ENCODE results near the gene BCAS3.
A peak's percentile ranks its signal among the peaks of the same experiment; 100 is the strongest.

BCAS3 gene

DNA sequence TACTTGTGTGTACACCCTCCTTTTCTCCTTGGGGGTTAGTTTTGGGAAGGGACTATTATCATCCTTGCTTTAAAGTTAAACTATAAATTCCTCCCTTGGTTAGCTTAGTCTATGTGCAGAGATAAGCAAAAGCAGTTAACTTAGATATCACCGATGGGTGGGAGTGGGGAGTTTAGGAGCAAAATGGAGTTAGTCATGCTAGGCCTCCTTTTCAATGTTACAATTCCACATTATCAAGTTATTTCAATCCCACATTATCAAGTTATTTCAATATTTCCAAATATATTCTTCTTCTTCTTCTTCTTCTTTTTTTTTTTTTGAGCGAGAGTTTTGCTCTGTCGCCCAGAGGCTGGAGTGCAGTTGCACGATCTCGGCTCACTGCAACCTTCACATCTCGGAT is 1.7 kb upstream of the BCAS3 start:
- no peak for DNase-seq (ENCODE audit: low read depth)

DNA sequence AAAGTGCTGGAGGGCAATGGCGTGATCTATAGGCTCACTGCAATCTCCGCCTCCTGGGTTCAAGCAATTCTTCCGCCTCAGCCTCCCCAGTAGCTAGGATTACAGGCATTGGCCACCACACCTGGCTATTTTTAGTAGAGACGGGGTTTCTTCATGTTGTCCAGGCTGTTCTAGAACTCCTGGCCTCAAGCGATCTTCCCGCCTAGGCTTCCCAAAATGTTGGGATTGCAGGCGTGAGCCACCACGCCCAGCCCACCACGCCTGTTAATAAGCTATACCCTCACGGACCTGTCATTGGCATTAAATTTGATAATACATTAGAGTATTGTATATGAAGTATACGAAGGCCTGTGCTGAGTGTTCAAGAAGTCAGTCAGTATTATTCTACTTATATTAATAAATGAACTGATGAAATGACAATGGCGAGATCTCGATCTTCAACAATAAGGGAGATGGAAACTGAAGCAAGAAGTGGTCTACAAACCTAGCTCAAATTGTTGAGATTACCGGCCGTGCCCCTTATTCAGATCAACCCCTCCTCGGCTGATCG is 818 bp upstream of the BCAS3 start:
- no peak for DNase-seq (ENCODE audit: low read depth)

DNA sequence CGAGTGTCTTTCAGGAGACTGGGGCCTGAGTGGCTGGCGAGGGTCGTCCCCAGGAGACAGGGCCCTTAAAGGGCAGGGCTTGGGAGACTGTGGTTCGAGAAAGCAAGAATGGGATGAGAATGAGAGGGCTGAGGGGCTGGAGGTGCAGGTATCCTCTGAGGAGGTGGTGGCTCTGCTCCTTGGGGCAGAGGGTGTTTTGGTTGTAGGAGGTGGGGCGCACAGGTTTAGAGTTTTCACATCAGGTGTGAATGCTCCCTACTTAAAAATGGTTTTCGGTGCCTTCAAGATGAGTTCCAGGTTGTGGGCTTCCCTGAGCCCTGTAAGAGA is 430 bp downstream of the BCAS3 start:
- no peak for DNase-seq (ENCODE audit: low read depth)

DNA sequence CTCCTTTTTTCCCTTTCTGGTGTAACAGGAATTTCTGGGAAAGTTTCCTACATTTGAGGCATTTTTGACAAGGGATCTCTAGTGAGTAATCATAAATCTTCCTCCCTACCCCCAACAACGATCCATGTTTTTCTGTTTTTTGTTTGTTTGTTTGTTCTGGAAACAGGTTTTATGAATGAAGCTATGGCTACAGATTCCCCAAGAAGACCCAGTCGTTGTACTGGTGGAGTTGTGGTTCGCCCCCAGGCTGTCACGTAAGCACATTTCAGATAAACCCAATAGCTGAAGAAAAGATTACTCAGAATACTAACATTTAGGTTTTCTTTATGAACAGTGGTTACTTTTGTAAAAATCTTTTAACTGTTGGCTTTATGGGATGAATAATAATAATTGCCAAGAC is 1.6 kb downstream of the BCAS3 start:
- DNase-seq (ENCODE audit: low read depth), result no peak

DNA sequence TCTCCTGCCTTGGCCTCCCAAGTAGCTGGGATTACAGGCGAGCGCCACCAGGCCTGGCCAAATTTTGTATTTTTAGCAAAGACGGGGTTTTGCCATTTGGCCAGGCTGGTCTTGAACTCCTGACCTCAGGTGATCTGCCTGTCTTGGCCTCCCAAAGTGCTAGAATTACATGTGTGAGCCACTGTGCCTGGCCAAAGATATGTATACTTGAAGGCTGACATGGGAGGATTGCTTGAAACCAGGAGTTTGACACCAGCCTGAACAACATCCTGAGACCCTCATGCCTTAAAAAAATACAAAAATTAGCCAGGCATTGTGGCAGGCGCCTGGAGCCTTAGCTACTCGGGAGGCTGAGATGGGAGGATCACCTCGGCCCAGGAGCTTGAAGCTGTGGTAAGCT is 3.1 kb downstream of the BCAS3 start:
- DNase-seq (ENCODE audit: low read depth), result no peak

DNA sequence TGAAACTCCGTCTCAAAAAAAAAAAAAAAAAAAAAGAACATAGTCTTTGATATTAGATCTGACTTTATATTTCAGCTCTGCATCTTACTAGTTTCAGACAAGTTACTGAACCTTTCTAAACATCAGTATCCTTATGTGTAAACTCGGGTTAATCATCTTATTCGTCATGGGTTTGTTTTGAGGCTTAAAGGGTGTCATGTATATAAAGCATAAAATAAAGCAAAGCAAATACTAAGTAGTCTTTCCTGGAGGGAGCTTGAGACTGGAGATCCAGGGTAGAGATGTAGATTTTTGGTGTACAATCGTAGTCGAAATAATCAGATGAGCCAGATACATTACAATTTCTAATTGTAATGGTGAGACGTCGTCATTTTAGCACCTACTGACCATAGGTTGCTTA is 7.8 kb downstream of the BCAS3 start:
- DNase-seq (ENCODE audit: low read depth), result no peak

DNA sequence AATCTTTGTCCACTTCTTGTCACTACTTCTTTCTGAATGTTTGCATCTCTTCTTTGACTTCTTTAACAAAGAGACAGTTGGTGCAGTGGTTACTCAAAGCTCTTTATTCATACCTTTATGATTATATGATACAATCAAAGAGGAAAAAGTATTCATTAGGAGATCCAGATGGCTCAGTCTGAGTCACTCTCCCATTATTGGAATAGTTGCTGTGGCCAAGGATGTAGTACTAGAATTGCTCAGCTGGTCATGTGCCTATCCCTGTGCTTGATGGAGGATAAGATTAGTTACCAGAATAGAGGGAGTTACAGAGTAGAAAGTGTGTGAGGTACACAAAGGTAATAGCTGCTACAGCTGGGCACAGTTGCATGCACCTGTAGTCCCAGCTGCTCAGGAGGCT is 18.3 kb downstream of the BCAS3 start:
- no peak for DNase-seq (ENCODE audit: low read depth)

DNA sequence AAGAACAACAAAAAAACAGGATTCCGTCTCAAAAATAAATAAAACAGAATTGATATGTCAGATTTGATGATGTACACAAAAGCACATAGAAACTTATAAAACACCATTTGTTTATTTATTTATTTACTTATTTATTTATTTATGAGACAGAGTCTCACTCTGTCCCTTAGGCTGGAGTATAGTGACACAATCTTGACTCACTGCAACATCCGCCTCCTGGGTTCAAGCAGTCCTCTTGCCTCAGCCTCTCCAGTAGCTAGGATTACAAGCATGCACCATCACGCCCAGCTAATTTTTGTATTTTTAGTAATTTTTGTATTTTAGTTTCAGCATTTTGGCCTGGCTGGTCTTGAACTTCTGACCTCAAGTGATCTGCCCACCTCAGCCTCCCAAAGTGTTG is 21.4 kb downstream of the BCAS3 start:
- no peak for DNase-seq (ENCODE audit: low read depth)

DNA sequence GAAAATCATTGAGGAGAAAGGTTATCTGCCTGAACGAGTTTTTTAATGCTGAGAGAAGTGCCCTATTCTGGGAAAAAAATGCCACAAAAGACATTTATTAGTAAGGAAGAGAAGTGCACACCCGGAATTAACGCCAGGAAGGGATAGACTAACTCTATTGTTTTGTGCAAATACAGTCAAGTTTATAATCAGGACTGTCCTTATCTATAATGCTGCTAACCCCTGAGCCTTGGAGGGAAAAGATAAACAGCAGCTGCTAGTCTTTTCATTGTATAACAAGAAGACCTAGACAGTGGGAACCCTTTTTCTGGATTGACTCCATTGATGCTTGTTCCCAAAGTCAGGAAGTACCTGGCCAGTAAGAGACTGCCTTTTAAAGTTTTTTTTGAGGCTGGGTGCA is 26.5 kb downstream of the BCAS3 start:
- no peak for DNase-seq (ENCODE audit: low read depth)

DNA sequence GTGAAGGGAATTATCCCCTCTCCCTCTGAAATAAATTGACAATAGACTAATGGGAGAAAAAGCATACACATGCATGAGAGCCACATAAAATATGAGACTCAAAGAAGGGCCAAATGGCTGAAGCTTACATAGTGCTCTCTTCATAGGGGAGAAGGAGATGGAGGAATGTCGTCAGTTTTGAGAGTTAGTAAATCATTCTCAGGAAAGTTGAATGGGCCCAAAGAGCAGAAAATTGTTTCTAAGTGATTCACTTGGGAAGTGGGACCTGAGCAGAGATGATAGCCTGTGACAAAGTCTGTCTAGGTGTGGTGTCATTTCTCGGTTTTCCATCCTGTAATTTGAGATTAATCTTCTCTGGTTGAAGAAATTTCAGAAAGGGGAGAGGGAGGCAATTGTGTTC is 35.0 kb downstream of the BCAS3 start:
- DNase-seq (ENCODE audit: low read depth), result no peak

DNA sequence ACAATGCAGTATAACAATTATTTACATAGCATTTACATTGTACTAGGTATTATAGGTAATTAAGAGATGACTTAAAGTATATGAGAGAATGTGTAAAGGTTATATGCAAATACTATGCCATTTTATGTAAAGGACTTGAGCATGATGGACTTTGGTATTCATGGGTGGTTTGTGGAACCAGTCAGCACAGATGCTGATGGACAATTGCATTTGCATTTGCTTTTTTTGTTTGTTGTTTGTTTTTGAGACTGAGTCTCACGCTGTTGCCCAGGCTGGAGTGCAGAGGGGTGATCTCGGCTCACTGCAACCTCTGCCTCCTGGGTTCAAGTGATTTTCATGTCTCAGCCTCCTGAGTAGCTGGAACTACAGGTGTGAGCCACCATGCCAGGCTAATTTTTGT is 36.0 kb downstream of the BCAS3 start:
- no peak for DNase-seq (ENCODE audit: low read depth)

DNA sequence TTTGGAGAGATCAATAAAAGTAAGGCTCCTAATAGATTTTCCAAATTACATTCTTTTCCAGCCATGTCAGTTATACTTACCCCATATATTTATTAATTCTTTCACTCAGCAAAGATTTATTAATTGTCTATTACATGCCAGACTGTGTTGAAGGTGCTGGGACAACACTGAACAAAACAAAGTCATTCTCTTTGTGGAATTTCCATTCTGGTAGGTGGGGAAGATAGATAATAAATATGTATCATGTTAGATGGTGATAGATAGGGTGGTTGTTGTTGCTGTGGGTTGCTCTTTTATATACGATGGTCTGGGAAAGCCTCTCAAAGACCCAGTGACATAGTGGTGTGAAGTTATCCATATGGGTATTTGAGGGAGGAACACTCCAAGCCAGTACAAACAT is 39.1 kb downstream of the BCAS3 start:
- DNase-seq (ENCODE audit: low read depth), result no peak

DNA sequence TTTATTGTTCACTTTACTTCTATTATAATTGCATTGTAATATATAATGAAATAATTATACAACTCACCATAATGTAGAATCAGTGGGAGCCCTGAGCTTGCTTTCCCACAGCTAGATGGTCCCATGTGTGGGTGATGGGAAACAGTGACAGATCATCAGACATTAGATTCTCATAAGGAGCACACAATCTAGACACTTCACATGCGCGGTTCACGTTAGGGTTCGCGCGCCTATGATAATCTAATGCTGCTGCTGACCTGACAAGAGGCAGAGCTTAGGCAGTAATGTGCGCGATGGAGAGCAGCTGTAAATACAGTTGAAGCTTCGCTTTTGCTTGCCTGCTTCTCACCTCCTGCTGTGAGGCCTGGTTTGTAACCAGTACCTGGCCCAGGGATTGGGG is 40.2 kb downstream of the BCAS3 start:
- no peak for DNase-seq (ENCODE audit: low read depth)

DNA sequence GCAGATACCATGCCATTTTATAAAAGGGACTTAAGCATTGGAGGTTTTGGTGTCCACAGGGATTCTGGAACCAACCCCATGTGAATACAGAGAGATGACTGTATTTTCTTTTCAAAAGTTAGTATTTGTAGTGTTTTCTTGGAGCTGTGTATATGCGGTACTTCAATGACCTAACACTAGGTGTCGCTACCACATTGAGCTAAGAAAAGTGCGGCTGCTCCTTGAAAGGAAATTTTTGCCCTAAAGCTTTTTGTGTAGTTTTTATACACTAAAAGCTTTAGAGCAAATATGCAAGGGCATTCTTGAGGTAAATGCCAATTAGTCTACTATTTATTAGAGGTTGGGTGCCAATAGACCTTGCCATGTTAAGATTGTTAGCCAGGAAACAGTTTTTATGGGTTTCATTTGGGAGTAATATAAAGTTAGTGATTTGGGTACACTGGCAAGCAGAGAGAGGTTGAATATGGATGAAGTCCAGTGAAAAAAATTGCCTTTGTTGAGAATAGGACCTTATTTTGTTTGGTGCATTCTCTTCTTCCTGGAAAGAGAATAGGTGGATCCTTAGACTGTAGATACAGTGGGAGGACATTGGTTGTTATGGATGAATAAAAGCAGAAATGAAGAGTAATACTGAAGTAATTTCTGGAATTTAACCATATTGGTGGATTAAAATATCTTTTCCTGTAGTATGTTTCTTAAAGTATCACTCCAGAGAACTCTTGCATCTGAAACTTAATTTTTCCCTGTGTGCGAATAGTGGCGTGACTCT is 43.3 kb downstream of the BCAS3 start:
- DNase-seq (ENCODE audit: low read depth), result peak; percentile 15

DNA sequence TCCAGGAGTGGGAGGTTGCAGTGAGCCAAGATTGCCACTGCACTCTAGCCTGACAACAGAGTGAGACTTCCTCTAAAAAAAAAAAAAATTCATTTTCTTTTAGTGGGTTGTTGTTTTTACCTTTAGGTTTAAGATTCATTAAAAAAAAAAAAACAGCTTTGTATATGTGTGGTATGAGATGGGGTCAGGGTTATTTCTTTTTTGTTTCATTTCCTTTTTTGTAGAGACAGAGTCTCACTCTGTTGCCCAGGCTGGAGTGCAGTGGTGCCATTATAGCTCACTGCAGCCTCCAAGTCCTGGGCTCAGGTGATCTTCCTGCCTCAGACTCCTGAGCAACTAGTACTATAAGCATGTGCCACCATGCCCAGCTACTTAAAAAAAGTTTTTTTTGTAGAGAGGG is 47.0 kb downstream of the BCAS3 start:
- no peak for DNase-seq (ENCODE audit: low read depth)

DNA sequence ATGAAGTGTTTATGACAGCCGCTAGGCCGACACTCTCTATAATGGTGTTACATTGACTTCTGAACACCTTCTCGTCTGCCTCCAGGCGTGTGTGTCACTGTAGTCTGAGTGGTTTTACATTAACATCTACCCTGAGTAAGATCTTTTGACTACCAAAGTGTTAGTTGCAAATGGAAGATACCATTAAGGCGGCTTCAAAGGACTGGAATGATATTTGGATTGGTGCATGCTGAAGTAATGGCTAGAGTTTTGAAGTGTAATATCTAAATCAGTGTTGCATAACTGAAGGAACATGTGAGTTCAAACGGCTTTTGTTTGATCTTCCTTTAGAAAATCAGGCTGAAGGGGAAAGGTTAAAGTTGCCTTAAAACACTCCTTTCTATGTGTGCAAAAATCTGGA is 52.2 kb downstream of the BCAS3 start:
- DNase-seq (ENCODE audit: low read depth), result no peak

DNA sequence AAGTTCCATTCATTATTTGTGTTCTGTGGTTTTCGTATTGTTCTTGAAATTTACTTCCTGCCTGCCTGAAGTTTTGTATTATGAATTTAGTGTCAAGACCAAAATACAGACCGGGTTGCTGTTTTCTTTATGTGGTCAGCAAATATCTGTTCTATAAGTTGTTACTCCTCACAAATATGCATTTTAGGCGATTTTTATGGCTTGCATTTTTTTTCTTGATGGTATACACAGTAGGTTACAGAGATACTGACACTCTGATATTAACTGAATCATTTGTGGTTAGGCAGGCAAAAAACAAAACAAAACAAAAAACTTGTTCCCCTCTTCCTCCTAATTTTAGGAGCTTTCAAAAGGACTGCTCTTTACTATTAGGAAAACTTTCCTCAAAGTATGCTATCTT is 52.6 kb downstream of the BCAS3 start:
- no peak for DNase-seq (ENCODE audit: low read depth)

DNA sequence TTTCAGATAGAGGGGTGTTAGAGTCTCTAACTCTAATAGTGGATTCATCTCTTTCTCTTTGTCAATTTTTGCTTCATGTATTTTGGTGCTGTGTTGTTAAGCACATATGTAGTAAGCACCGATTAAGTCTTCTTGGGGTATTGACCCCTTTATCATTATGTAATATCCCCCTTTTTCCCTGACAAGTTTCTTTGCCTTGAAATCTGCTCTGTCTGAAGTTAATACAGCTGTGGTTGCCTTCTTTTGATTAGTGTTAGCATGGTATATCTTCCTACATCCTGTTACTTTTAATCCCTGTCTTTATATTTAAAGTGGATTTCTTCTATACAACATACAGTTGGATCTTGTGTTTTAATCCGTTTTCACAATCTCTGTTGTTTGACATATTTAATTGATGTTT is 60.6 kb downstream of the BCAS3 start:
- no peak for DNase-seq (ENCODE audit: low read depth)

DNA sequence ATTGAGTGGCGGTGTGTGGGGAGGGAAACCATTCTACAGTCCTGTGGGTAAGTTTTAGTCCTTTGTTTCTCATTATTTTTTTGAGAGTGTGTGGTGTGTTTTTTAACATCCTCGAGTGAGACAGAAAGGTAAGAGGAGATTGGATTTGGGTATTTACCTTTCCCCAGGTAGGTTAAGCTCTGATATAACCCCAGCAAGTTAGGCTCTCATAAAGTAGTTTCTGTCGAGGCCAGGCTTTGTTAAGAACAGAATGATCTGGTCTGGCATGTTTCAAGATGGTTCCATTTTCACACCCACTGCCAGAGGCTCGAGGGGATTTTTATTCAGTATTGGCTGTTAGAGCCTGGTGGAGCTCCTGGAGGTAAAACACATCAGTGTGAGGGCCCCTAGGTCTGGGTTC is 62.9 kb downstream of the BCAS3 start:
- DNase-seq (ENCODE audit: low read depth), result no peak

DNA sequence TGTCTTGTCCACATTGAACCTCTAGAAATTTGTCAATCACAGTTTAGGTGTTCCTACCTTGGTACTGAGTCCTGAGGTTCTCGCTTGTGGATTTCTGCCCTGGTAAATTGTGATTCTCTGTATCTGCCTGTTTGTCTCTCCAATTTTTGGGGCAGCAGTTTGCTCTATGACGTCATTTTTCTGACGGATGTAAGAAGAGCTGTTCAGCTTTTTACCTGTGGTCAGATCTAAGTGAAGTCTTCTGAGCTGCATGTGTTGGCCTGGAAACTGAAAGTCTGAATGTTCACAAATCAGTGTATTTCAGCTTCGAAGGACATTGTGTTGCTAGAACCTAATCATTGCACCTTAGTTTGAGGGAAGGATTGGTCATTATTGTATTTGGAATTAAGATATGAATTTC is 63.4 kb downstream of the BCAS3 start:
- DNase-seq (ENCODE audit: low read depth), result no peak

DNA sequence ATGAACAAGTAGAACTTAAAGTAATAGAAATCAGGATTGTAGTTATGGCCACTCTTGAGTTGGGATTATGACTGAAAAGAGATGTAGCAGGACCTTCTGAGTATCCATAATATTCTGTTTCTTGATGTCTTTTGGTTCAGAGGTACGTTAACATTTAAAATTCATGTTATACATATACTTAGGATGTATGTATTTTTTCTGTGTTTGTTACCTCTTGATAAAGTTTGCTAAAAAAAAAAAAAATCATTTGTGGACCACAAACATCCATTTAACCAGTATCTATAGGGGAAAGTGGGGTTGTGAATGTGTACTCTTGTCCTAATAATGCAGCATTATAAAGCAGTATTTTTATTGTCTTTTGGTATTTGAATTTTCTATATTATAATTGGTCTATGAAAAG is 65.6 kb downstream of the BCAS3 start:
- no peak for DNase-seq (ENCODE audit: low read depth)

DNA sequence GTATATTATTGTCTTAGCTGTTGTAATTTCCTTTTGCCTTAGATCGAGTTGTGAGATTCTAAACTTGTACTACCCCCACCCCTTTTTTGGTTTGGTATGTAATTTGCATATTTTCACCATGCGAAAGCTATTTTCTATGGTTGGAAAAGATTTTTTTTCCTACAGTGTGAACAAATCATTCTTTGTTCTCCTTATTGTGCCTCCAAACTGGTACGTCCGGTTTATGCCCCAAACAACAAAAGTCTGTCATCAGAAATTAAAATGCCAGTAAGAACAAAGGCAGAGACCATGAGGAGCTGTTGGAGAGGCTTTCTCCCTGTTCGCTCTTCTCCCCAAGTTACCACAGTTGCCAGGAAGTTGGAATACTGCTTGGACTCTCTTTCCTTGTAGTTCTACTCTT is 66.1 kb downstream of the BCAS3 start:
- no peak for DNase-seq (ENCODE audit: low read depth)

DNA sequence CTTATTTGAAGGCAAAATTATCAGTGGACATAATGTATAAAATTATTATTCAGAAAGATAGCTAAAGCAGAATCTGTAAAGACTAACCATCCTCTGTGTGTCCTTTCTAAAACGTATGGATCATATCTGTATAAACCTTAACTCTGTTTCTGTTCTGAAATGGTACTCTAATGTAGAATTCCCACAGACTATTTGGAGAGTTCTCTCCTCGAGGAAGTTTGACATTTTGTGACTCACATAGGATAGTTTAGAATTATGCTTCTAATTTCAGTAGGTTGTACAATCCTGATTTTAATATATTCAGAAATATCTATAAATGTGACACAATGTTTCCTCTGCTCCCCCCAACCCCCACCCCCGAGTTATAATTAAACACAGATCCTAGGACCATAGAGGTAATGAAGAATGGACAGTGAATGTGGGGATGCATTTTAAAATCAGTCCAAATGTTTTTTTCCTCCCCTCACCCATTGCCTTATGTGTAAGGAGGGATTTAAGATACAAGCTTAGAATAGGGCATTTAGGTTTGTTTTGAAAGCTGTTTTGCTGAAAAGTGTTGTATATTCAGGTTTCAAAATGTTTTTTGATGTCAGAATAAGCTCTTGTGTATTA is 66.8 kb downstream of the BCAS3 start:
- no peak for DNase-seq (ENCODE audit: low read depth)

DNA sequence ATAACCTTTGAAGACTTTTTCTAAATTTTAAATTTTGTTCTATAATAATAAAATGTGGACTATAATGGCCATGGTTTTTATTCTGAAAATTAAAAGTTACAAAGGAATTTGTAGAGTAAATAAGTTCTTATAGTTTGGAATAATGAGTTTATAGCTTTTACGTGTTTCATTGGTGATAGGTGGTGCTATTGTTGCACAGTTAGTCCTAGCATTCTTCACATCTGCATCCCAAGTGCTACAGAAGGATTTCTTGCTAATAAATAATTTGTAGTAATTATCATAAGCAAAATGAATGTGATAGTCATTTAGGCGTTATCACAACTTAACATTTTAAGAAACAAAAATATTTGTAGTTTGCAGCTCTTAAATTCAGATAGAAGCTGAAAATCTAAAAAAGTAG is 67.9 kb downstream of the BCAS3 start:
- DNase-seq (ENCODE audit: low read depth), result no peak

All from activated gamma-delta T cell treated with anti-CD3 and anti-CD28 coated beads, Interleukin-2, amount 50 U/mL, for 16 hours (primary cell).